GM23248 (cell line): Measurements from ENCODE around the gene STARD10. TPM values are rescaled to one million over a fixed set of nuclear protein-coding genes. Genes with fewer than 3 reads are reported as not detected.
A peak's percentile ranks its signal among the peaks of the same experiment; 100 is the strongest.

Source experiments
- DNase-seq: peaks from one replicate; pipeline ENCODE4 v3.0.0-alpha.2; 2015
- H2AFZ ChIP-seq: fragments of 200-600 bp; sonication (generic); 2 replicates; pipeline ENCODE4 v1.6.1; 2016; ENCODE audit warnings: antibody characterized with exemption
- H3F3A ChIP-seq: fragments of 200-600 bp; sonication (generic); 2 replicates; pipeline ENCODE4 v1.6.1; 2016; ENCODE audit warnings: mild to moderate bottlenecking, antibody characterized with exemption, mixed run types; ENCODE audit not compliant: insufficient read depth
- H3K27ac ChIP-seq: fragments of 200-600 bp; sonication (generic); 2 replicates; pipeline ENCODE4 v1.5.1; 2016; ENCODE audit warnings: mild to moderate bottlenecking
- H3K27me3 ChIP-seq: fragments of 200-600 bp; sonication (generic); replicated peaks from 2 replicates; pipeline ENCODE4 v1.6.1; 2016; ENCODE audit warnings: mild to moderate bottlenecking; ENCODE audit not compliant: insufficient read depth
- H3K36me3 ChIP-seq: fragments of 200-600 bp; sonication (generic); 2 replicates; pipeline ENCODE4 v1.6.1; 2016; ENCODE audit warnings: low read depth, mild to moderate bottlenecking
- H3K4me1 ChIP-seq: fragments of 200-600 bp; sonication (generic); 2 replicates; pipeline ENCODE4 v1.6.1; 2016; ENCODE audit warnings: mild to moderate bottlenecking; ENCODE audit not compliant: insufficient read depth
- H3K4me2 ChIP-seq: fragments of 200-600 bp; sonication (generic); one replicate; pipeline ENCODE4 v1.6.1; 2016; ENCODE audit warnings: mild to moderate bottlenecking; ENCODE audit not compliant: unreplicated experiment
- H3K4me3 ChIP-seq: fragments of 200-600 bp; sonication (generic); 2 replicates; pipeline ENCODE4 v1.5.1; 2016; ENCODE audit warnings: mild to moderate bottlenecking
- H3K79me2 ChIP-seq: fragments of 200-600 bp; sonication (generic); 2 replicates; pipeline ENCODE4 v1.6.1; 2016; ENCODE audit warnings: mild to moderate bottlenecking; ENCODE audit not compliant: insufficient read depth
- H3K9ac ChIP-seq: fragments of 200-600 bp; sonication (generic); 2 replicates; pipeline ENCODE4 v1.6.1; 2016; ENCODE audit warnings: mild to moderate bottlenecking
- H3K9me2 ChIP-seq: fragments of 200-600 bp; sonication (generic); 2 replicates; pipeline ENCODE4 v1.6.1; 2016; ENCODE audit warnings: mixed run types, mild to moderate bottlenecking, moderate library complexity; ENCODE audit not compliant: insufficient read depth
- H3K9me3 ChIP-seq: fragments of 200-600 bp; sonication (generic); one replicate; pipeline ENCODE4 v1.6.1; 2017; ENCODE audit warnings: low read depth
- H4K20me1 ChIP-seq: fragments of 200-600 bp; sonication (generic); 2 replicates; pipeline ENCODE4 v1.6.0; 2016; ENCODE audit not compliant: insufficient read depth
- EZH2 ChIP-seq: fragments of 200-600 bp; sonication (generic); IDR thresholded peaks from 2 replicates; pipeline ENCODE4 v1.6.1; 2018; ENCODE audit warnings: antibody characterized with exemption, mild to moderate bottlenecking; ENCODE audit not compliant: insufficient read depth, poor library complexity, severe bottlenecking
- EZH2phosphoT487 ChIP-seq: fragments of 200-600 bp; sonication (generic); IDR thresholded peaks from 2 replicates; pipeline ENCODE4 v1.6.1; 2018; ENCODE audit warnings: antibody characterized with exemption, moderate library complexity, mild to moderate bottlenecking, low read depth; ENCODE audit not compliant: insufficient read depth
- WGBS, 2 experiments: methylation state at CpG; one replicate each; pipeline ENCODE4 v1.1.6; 2015 to 2017; ENCODE audit warnings: low lambda C conversion rate in 2 of 2, low coverage in 1 of 2; ENCODE audit errors: missing lambda C conversion rate in 2 of 2; 5-methylcytosine and 5-hydroxymethylcytosine counted together
- in situ Hi-C: fragments of 300-500 bp; cut with MboI; formaldehyde crosslinking; loops from 2 replicates; pipeline ENCODE4 v1.15.0; 2020
- polyA plus RNA-seq: library from polyadenylated mRNA; unstranded; fragments of >200 nt; fragmentation: Nextera tagmentation; extraction: Ambion mirVana; gene quantifications from 2 replicates; pipeline ENCODE4 v1.2.1, GENCODE V29; 2016
- total RNA-seq: library from RNA; depleted of rRNA; stranded (reverse); fragments of >200 nt; shearing (Covaris generic); gene quantifications from 2 replicates; pipeline ENCODE4 v1.2.3, GENCODE V29; 2014

Gene STARD10
- total and polyA plus RNA-seq, 2 experiments from 2014 or later: 6.6 to 14.7 TPM

DNA sequence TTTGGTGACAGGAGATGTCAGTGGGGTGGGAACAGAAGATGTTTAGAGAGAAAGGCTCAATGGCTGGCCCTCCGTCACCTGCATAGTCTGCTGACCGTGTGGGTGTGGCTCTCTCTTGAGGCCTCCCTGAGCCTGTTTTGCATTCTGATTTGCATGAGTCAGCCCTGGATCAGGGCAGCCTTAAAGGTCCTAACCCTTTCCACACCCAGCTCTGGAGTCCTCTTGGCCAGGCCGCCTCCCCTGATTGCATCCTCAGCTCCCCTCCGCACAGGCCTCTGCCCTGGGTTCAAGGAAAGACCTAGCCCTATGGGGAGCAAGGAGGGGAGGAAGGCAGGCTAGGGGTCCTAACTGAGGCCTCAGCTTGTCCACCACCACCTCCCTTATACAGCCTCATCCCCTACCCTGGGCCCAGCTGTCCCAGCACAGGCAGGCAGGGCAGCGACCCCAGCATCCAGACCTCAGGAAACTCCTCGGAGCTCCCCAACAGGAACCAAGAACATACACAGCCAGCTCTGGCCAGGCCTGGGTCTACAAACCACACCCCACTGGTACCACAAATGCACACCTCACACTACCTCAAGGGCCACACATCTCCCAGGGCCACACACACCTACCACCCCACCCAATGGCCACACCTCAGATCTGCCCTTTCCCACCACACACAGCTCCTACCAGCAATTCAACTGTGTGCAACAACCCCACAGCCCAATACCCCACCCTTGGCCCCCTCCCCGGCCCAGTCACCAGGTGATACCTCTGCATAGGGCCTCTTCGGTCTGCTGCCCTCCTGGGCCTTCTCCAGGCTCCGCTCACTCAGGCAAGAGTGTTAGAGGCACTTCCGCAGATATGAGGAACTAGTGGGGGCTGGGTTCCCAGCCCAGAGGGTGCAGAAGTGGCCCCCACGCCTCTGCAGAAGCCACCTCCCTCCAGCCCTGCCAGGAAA is 55.4 kb downstream of the STARD10 start:
- no peaks in the 10 kb centered on the region for H3K9me2 ChIP-seq
- no peak for TF ChIP-seq EZH2phosphoT487
- TF ChIP-seq EZH2: no peak
- peak overlapping the region; percentile 74 for H3K27ac ChIP-seq
- H3K27me3 ChIP-seq: no peaks in the 10 kb centered on the region
- peak; percentile 83 for DNase-seq
- no peaks in the 10 kb centered on the region for H3K36me3 ChIP-seq
- in situ Hi-C loops: no loop called here
- 83 to 84% methylated on average over 11 of the region's 11 CpGs for WGBS, 2 experiments
- no peaks in the 10 kb centered on the region for H4K20me1 ChIP-seq
- peaks cover 45% of the 10 kb centered on the region for H3K4me1 ChIP-seq
- H3K9ac ChIP-seq: peak overlapping the region; percentile 33; the same call in 1 of the 2 replicates
- H2AFZ ChIP-seq: no peak overlapping the region
- H3K79me2 ChIP-seq: peaks cover 44% of the 10 kb centered on the region
- peak overlapping the region; percentile 26 for H3K4me2 ChIP-seq
- H3F3A ChIP-seq: peaks cover 25% of the 10 kb centered on the region
- no peaks in the 10 kb centered on the region for H3K9me3 ChIP-seq
- H3K4me3 ChIP-seq: no peak overlapping the region

DNA sequence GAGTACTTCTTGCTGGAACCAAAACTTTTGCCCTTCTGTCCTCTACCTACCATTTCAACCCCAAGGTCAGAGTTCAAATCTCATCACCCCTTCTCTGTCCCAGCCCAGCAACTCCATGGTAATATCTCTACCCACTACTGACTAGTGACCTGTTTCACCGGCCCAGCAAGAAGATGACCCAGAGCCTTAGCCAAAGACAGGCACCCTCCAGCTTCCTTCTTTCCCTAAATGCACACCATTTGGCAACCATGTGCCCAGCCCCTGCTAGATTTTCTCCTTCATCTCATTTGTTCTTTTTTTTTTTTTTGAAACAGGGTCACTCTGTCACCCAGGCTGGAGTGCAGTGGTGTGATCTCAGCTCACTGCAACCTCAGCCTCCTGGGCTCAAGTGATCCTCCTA is 56.5 kb downstream of the STARD10 start:
- H3F3A ChIP-seq: peaks cover 25% of the 10 kb centered on the region
- H4K20me1 ChIP-seq: no peaks in the 10 kb centered on the region
- H3K79me2 ChIP-seq: peaks cover 52% of the 10 kb centered on the region
- H3K9me2 ChIP-seq: no peaks in the 10 kb centered on the region
- no peak overlapping the region for H3K4me3 ChIP-seq
- peaks cover 45% of the 10 kb centered on the region for H3K4me1 ChIP-seq
- peak overlapping the region; percentile 74 for H3K27ac ChIP-seq
- TF ChIP-seq EZH2 (no peak), EZH2phosphoT487 (no peak)
- DNase-seq: no peak
- H3K4me2 ChIP-seq: no peak overlapping the region
- no peaks in the 10 kb centered on the region for H3K9me3 ChIP-seq
- in situ Hi-C loops: no loop called here
- H3K36me3 ChIP-seq: no peaks in the 10 kb centered on the region
- WGBS, 2 experiments: 89 to 97% methylated on average over 1 of the region's 1 CpG
- no peak overlapping the region for H2AFZ ChIP-seq
- 0 out of 2 replicates have a peak overlapping the region, but pooled peaks have one; percentile 30 for H3K9ac ChIP-seq
- H3K27me3 ChIP-seq: no peaks in the 10 kb centered on the region

DNA sequence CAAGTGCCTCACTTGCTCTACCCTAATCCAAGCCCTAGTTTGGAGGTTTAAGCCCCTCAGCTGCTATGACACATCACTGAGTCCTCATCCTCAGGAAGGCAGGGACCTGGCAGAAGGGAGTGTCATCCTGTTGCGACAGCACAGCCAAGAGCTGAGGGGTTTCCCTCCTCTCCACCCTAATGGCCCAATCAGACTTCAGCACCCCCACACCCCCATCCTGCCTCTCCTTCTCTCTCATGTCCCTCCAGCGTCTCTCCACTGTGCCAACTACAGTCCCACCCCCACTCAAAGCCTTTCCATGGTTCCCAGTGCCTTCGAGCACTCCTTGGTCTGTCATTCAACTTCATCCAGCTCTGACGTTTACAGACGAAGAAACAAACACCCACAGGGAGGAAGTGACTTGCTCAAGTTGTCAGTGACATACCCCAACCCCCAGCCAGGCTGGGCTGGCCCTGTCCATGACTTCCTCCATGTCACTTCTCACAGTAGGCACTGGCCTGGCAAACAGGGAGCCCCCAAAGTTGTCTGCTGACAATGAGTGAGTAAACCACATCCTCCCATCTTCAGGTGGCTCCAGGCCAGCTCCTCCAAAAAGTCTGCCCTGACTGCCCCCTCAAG is 57.3 kb downstream of the STARD10 start:
- 4 to 5% methylated on average over 5 of the region's 5 CpGs for WGBS, 2 experiments
- Histone ChIP-seq H3K79me2 (peaks cover 47% of the 10 kb centered on the region), H3K9me2 (no peaks in the 10 kb centered on the region), H3K36me3 (no peaks in the 10 kb centered on the region), H2AFZ (peak overlapping the region; percentile 46), H3K27me3 (no peaks in the 10 kb centered on the region), H3K4me1 (peaks cover 45% of the 10 kb centered on the region), H3K27ac (peak overlapping the region; percentile 74), H3K9me3 (no peaks in the 10 kb centered on the region), H3K4me3 (no peak overlapping the region), H4K20me1 (no peaks in the 10 kb centered on the region), H3K9ac (peak overlapping the region; percentile 30), H3F3A (peaks cover 25% of the 10 kb centered on the region), H3K4me2 (peak overlapping the region; percentile 33)
- in situ Hi-C loops: no loop called here
- peak; percentile 86 for DNase-seq
- no peak for TF ChIP-seq EZH2
- no peak for TF ChIP-seq EZH2phosphoT487

DNA sequence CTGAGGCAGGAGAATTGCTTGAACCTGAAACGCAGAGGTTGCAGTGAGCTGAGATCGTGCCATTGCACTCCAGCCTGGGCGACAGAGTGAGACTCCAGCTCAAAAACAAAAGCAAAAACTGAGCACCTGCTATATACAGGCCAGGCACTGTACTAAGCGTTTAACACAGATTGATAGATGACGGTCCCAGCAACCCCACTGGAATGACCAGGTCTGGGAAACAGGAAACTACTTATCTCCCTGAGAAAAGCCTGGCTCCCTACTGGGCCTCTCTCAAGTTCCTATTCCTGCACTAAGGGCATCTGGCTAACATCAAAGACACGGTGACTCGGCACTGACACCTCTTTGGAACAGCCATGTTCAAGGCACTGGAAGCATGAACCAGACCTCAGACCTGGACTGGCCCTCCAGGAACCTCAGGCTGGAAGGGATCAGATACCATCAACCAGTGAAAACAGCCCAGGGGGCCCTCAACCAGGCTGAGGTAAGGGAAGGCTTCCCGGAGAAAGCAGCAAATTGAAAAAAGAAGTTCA is 58.3 kb downstream of the STARD10 start:
- H3K79me2 ChIP-seq: peaks cover 46% of the 10 kb centered on the region
- WGBS, 2 experiments: 50 to 56% methylated on average over 8 of the region's 8 CpGs

More for the DNA sequence above, 58.3 kb downstream of the STARD10 start:
- Histone ChIP-seq H3K9ac (peak overlapping the region; percentile 30), H4K20me1 (no peaks in the 10 kb centered on the region), H2AFZ (0 out of 2 replicates have a peak overlapping the region, but pooled peaks have one; percentile 15), H3K9me2 (no peaks in the 10 kb centered on the region), H3K9me3 (no peaks in the 10 kb centered on the region), H3K4me1 (peaks cover 45% of the 10 kb centered on the region), H3K27ac (peak overlapping the region; percentile 74), H3K27me3 (no peaks in the 10 kb centered on the region), H3F3A (peaks cover 24% of the 10 kb centered on the region), H3K4me3 (no peak overlapping the region), H3K4me2 (no peak overlapping the region), H3K36me3 (no peaks in the 10 kb centered on the region)
- peak; percentile 78 for DNase-seq
- in situ Hi-C loops: no loop called here
- TF ChIP-seq EZH2 (no peak), EZH2phosphoT487 (no peak)
